ENCODE measurements around the gene HOXA4. TPM values are rescaled to one million over a fixed set of nuclear protein-coding genes. Genes with fewer than 3 reads are reported as not detected.

HOXA4 gene
- total and polyA plus RNA-seq, 2 of the 8 experiments (the other 6 are each of a cell fraction or from before 2014, with no cell fraction given), result not detected

GRCh38 chr7:27148756-27149641 is 18.4 kb upstream of the HOXA4 start:
- no peak overlapping the region for H3K27ac ChIP-seq (ENCODE audit: low read depth, low read length)

More at GRCh38 chr7:27148756-27149641, 18.4 kb upstream of the HOXA4 start:
- Histone ChIP-seq H3K79me2 (ENCODE audit: control insufficient read depth in 1 of 2, insufficient read depth in 2 of 2, low read length in 2 of 2) (no peaks in the 10 kb centered on the region), H2AFZ (ENCODE audit: low read length) (no peak overlapping the region), H2BK20ac (ENCODE audit: low read length) (no peak overlapping the region), H3K9ac (replicated peaks in 1 of 4; ENCODE audit: extremely low read depth in 1 of 4, low read depth in 3 of 4, low read length in 3 of 4) (no peak overlapping the region), H2BK120ac (replicated peaks; ENCODE audit: low read depth, low read length) (no peak overlapping the region), H2AK5ac (ENCODE audit: low read depth, low read length) (no peak overlapping the region), H2BK5ac (ENCODE audit: low read depth, low read length) (no peak overlapping the region), H3K27me3 (replicated peaks in 1 of 4; ENCODE audit: control insufficient read depth in 3 of 4, extremely low read depth in 1 of 4, insufficient read depth in 3 of 4, low read length in 3 of 4) (peaks cover 97 to 100% (median 100%) of the 10 kb centered on the region in 4 experiments), H3K36me3 (ENCODE audit: control insufficient read depth in 2 of 4, insufficient read depth in 4 of 4, low read length in 3 of 4) (no peaks in the 10 kb centered on the region; a peak in 1 of 8 replicates), H3K9me3 (ENCODE audit: insufficient read depth in 2 of 2, low read depth in 1 of 2, low read length in 1 of 2) (peaks cover 0 to 3% of the 10 kb centered on the region in 2 experiments; a peak in 1 of 4 replicates), H4K8ac (ENCODE audit: extremely low read depth, insufficient read depth, low read length) (no peak overlapping the region), H4K5ac (ENCODE audit: insufficient read length, low read depth, low read length) (no peak overlapping the region), H3K14ac (ENCODE audit: insufficient read length) (no peak overlapping the region), H3K4me1 (replicated peaks in 1 of 4; ENCODE audit: control insufficient read depth in 3 of 4, insufficient read depth in 4 of 4, low read length in 3 of 4) (peaks cover 0 to 6% (median 3%) of the 10 kb centered on the region in 4 experiments; a peak in 3 of 7 replicates), H3K4me3 (ENCODE audit: extremely low read depth in 1 of 4, insufficient read depth in 2 of 4, low read depth in 3 of 4, low read length in 4 of 4) (no peak overlapping the region), H3K4me2 (ENCODE audit: insufficient read depth in 1 of 2, low read depth in 2 of 2, low read length in 2 of 2) (peak overlapping the region in 1 of 2 experiments; percentile 40; a peak in 1 of 4 replicates), H4K91ac (replicated peaks; ENCODE audit: insufficient read length, low read length) (no peak overlapping the region), H2BK12ac (ENCODE audit: low read depth, low read length) (no peak overlapping the region), H3K56ac (replicated peaks; ENCODE audit: insufficient read length, low read depth, low read length) (no peak overlapping the region), H3K79me1 (ENCODE audit: low read depth, low read length) (no peaks in the 10 kb centered on the region), H3K18ac (ENCODE audit: extremely low read depth, low read length) (no peak overlapping the region), H3K23me2 (ENCODE audit: low read depth, low read length) (peaks cover 2% of the 10 kb centered on the region; the same call in 1 of the 2 replicates), H4K20me1 (replicated peaks in 1 of 2; ENCODE audit: control insufficient read depth in 1 of 2, insufficient read depth in 2 of 2, low read length in 2 of 2) (peaks cover 24 to 42% of the 10 kb centered on the region in 2 experiments), H3K23ac (ENCODE audit: insufficient read length) (no peak overlapping the region), H2BK15ac (ENCODE audit: low read length) (no peak overlapping the region), H3K4ac (replicated peaks; ENCODE audit: insufficient read length, low read depth, low read length) (no peak overlapping the region)
- DNase-seq (ENCODE audit: low read depth in 1 of 2, low spot score in 2 of 2) (peak in 1 of 2 experiments; percentile 46), FAIRE-seq (no peak)
- POLR2A ChIA-PET (ENCODE audit: partially characterized antibody), result no interaction called here
- 24% methylated on average over 30 of the region's 30 CpGs; no CpG with 5 or more reads in 1 of the 2 experiments for WGBS, 2 experiments (ENCODE audit: extremely low coverage in 1 of 2, insufficient coverage in 1 of 2, insufficient read length in 1 of 2, insufficient replicate concordance in 2 of 2, low coverage in 1 of 2, low lambda C conversion rate in 2 of 2, missing lambda C conversion rate in 1 of 2)
- TF ChIP-seq EZH2 (IDR thresholded peaks at IDR 0.05; ENCODE audit: low read depth, low read length, severe bottlenecking), result peak; percentile 86
- peak; percentile 92 for TF ChIP-seq SUZ12 (IDR thresholded peaks at IDR 0.05; ENCODE audit: low read length)
- no peak for TF ChIP-seq POLR2A (IDR thresholded peaks at IDR 0.05; ENCODE audit: control extremely low read depth in 1 of 2, low read depth in 2 of 2, low read length in 2 of 2)
- CTCF ChIA-PET (ENCODE audit: partially characterized antibody), result interaction anchor here (0.7 to 12.5 kb wide), 17 partner anchors 8 to 779 kb away, joined by 3 to 123 read pairs (median 5); partner anchors contain the start of genes HOXA1, HOXA7 and HOXA9
